Measurements from ENCODE around the gene EXPH5. TPM values are rescaled to one million over a fixed set of nuclear protein-coding genes. Genes with fewer than 3 reads are reported as not detected.

The EXPH5 gene
- total and polyA plus RNA-seq, 2 of the 8 experiments (the other 6 are each of a cell fraction or from before 2014, with no cell fraction given) = 1.1 to 11.5 TPM

DNA sequence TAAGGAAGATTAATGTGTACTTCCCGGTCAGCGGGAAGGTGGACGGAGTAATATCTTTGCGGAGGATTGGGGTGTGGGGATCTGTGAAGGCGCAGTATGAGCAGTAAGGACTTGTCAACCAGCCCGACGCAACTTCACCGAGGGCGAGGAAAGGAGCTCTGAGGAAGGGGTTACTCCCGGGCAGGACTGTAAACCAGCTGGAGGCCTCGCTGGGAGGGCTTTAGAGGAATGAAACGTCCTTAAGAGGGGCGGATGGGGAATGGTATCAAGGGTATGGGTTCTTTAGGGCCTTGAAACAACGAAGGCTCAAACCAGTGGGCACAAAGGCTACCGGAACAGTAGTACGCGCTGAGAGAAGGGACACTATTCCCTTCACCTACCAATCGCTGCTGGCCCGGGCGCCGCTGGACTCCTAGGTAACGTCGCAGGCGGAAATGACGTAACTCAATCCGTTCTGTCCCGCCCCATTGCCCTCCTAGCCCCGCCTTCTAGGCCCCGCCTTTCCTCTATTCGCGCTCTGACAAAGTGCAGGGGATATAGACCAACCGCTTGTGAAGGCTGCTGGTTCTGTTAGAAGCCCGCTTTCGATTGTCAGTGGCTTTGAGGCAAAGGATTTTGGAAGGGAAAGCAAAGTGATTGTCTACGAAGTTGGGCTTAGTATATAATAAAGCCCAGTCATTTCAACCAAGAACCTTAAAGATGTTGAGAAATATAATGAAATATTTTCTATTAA is 126.3 kb downstream of the EXPH5 start, which contains the start of gene C11orf65 (continued):
- TF ChIP-seq, protein P1, sequence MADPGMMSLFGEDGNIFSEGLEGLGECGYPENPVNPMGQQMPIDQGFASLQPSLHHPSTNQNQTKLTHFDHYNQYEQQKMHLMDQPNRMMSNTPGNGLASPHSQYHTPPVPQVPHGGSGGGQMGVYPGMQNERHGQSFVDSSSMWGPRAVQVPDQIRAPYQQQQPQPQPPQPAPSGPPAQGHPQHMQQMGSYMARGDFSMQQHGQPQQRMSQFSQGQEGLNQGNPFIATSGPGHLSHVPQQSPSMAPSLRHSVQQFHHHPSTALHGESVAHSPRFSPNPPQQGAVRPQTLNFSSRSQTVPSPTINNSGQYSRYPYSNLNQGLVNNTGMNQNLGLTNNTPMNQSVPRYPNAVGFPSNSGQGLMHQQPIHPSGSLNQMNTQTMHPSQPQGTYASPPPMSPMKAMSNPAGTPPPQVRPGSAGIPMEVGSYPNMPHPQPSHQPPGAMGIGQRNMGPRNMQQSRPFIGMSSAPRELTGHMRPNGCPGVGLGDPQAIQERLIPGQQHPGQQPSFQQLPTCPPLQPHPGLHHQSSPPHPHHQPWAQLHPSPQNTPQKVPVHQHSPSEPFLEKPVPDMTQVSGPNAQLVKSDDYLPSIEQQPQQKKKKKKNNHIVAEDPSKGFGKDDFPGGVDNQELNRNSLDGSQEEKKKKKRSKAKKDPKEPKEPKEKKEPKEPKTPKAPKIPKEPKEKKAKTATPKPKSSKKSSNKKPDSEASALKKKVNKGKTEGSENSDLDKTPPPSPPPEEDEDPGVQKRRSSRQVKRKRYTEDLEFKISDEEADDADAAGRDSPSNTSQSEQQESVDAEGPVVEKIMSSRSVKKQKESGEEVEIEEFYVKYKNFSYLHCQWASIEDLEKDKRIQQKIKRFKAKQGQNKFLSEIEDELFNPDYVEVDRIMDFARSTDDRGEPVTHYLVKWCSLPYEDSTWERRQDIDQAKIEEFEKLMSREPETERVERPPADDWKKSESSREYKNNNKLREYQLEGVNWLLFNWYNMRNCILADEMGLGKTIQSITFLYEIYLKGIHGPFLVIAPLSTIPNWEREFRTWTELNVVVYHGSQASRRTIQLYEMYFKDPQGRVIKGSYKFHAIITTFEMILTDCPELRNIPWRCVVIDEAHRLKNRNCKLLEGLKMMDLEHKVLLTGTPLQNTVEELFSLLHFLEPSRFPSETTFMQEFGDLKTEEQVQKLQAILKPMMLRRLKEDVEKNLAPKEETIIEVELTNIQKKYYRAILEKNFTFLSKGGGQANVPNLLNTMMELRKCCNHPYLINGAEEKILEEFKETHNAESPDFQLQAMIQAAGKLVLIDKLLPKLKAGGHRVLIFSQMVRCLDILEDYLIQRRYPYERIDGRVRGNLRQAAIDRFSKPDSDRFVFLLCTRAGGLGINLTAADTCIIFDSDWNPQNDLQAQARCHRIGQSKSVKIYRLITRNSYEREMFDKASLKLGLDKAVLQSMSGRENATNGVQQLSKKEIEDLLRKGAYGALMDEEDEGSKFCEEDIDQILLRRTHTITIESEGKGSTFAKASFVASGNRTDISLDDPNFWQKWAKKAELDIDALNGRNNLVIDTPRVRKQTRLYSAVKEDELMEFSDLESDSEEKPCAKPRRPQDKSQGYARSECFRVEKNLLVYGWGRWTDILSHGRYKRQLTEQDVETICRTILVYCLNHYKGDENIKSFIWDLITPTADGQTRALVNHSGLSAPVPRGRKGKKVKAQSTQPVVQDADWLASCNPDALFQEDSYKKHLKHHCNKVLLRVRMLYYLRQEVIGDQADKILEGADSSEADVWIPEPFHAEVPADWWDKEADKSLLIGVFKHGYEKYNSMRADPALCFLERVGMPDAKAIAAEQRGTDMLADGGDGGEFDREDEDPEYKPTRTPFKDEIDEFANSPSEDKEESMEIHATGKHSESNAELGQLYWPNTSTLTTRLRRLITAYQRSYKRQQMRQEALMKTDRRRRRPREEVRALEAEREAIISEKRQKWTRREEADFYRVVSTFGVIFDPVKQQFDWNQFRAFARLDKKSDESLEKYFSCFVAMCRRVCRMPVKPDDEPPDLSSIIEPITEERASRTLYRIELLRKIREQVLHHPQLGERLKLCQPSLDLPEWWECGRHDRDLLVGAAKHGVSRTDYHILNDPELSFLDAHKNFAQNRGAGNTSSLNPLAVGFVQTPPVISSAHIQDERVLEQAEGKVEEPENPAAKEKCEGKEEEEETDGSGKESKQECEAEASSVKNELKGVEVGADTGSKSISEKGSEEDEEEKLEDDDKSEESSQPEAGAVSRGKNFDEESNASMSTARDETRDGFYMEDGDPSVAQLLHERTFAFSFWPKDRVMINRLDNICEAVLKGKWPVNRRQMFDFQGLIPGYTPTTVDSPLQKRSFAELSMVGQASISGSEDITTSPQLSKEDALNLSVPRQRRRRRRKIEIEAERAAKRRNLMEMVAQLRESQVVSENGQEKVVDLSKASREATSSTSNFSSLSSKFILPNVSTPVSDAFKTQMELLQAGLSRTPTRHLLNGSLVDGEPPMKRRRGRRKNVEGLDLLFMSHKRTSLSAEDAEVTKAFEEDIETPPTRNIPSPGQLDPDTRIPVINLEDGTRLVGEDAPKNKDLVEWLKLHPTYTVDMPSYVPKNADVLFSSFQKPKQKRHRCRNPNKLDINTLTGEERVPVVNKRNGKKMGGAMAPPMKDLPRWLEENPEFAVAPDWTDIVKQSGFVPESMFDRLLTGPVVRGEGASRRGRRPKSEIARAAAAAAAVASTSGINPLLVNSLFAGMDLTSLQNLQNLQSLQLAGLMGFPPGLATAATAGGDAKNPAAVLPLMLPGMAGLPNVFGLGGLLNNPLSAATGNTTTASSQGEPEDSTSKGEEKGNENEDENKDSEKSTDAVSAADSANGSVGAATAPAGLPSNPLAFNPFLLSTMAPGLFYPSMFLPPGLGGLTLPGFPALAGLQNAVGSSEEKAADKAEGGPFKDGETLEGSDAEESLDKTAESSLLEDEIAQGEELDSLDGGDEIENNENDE (IDR thresholded peaks at IDR 0.05; ENCODE audit: insufficient replicate concordance, low read length) = no peak
- TF ChIP-seq TCF12 (IDR thresholded peaks at IDR 0.05; ENCODE audit: low read depth, low read length) = no peak
- TF ChIP-seq, protein P2, sequence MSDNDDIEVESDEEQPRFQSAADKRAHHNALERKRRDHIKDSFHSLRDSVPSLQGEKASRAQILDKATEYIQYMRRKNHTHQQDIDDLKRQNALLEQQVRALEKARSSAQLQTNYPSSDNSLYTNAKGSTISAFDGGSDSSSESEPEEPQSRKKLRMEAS (IDR thresholded peaks at IDR 0.05) = peak; percentile 23; the same call in 1 of the 2 replicates
- TF ChIP-seq SIN3A (conservative IDR thresholded peaks at IDR 0.05 in 1 of 2, IDR thresholded peaks at IDR 0.05 in 1 of 2; ENCODE audit: low read depth in 1 of 2, low read length in 2 of 2) = peak; percentile 74 to 75; a peak in 2 of 4 replicates
- TF ChIP-seq HDAC6 (IDR thresholded peaks at IDR 0.05; ENCODE audit: low read depth, low read length) = no peak
- peak; percentile 71 for TF ChIP-seq KDM4A (IDR thresholded peaks at IDR 0.05; ENCODE audit: low read depth, low read length, severe bottlenecking)
- no peak for TF ChIP-seq BACH1 (IDR thresholded peaks at IDR 0.05; ENCODE audit: low read length)
- no peak for TF ChIP-seq SAP30 (IDR thresholded peaks at IDR 0.05; ENCODE audit: insufficient read depth, insufficient replicate concordance, low read length)
- TF ChIP-seq CHD1 (IDR thresholded peaks at IDR 0.05; ENCODE audit: low read depth, low read length) = no peak
- peak; percentile 94 for TF ChIP-seq TAF1 (IDR thresholded peaks at IDR 0.05; ENCODE audit: low read depth, low read length)
